Stimulated activated CD4-positive, alpha-beta T cell treated with anti-CD3 and anti-CD28 coated beads, TNF-alpha, amount 100 ng/mL, for 4 hours (primary cell): ENCODE results near the gene TRPM7.
"Not testable (repeated sequence)": the region's sequence is repeated elsewhere in the genome, so short reads cannot be mapped to it uniquely, and the experiment has no call there.

Experiments
- DNase-seq, 3 experiments: peaks; one replicate each; pipeline ENCODE4 v3.0.0-alpha.2; 2020; ENCODE audit warnings: low read depth in 3 of 3

TRPM7 gene

DNA sequence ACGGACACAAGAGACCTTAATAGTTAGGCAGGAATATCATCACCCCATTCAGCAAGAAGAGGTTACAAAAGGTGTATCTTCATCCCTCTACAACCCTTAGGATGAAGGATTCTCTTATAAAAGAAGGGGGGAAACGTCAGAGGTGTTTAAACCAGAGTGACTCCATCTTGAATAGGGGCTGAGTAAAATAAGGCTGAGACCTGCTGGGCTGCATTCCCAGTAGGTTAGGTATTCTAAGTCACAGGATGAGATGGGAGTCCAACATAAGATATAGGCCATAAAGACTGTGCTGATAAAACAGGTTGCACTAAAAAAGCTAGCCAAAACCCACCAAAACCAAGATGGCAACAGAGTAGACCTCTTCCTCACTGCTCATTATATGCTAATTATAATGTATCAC is 16.5 kb downstream of the TRPM7 start:
- DNase-seq: no peak

DNA sequence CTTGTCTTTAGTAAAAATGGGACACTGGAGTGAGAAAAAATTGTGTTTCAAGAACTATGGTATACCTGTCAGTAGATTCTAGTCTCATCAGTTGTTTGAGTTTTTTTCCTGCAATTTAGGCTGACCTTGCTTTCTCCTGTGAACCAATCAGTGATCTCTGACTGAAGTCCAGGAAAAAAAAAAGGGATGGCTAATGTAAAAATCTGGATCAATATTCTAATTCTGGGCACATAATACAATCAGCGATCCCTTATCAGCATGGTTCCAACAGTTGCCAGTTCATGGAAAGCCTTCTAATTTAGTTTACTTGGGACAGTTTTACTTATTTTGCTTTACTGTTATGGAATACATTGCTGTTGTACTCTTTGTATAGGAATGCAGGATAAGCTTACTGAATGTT is 17.0 kb downstream of the TRPM7 start:
- DNase-seq: no peak

DNA sequence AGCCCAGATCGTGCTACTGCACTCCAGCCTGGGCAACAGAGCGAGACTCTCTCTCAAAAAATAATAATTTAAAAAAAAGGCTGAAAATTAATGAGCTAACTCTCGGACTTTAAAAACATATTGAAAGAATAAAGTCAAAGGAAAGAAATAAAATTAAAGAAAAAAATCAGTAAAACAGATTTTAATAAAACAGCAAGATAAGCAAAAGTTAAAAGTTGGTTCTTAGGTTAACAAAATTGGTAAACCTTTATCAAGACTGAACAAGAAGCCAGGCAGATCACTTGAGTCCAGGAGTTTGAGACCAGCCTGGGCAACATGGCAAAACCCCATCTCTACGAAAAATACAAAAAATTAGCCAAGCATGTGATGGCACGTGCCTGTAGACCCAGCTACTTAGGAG is 20.7 kb downstream of the TRPM7 start:
- no peak for DNase-seq

DNA sequence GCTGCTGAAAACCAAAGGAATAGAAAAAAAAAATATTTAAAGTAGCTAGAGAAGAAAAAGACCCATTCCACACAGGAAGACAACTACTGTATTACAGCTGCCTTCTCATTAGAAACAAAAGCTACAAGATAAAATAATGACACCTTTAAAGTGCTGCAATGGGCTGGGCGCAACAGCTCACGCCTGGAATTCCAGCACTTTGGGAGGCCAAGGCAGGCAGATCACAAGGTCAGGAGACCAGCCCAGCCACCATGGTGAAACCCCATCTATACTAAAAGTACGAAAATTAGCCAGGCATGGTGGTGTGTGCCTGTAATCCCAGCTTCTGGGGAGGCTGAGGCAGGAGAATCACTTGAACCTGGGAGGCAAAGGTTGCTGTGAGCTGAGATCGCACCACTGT is 31.0 kb downstream of the TRPM7 start:
- no peak for DNase-seq

DNA sequence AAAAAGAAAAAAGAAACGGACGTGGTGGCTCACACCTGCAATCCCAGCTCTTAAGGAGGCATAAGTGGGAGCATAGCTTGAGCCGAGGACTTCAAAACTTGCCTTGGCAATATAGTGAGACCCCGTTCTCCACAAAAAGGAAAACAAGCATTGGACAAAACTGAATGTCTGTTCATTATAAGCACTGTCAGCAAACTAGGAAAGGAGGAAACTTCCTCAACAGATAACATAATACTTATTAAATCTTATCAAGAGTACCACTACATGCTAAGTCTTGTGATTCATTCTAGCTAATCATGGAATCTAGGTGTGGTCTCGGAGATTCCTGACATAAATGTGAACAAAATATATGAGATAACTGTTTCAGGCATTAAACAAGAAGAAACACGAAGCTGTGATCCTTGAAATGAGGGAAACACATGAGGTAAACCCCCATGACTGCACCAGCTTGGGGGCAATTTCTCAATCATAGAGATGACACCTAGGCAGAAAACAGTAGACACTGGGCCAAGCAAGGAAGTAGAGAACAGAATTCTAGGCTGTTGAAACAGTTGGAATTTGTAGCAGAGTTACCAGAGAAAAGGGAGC is 33.3 kb downstream of the TRPM7 start:
- DNase-seq: no peak

DNA sequence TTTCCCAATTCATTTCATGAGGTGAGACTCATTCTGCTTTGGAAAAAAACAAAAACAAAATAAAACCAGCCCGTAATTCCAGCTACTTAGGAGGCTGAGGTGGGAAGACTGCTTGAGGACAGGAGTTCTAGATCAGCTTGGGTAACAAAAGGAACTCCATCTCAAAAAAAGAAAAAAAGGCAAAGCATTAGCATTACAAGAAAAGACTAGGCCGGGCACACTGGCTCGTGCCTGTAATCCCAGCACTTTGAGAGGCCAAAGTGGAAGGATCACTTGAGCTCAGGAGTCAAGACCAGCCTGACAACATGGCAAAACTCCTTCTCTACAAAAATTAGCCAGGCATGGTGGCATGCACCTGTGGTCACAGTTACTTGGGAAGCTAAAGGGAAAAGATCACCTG is 33.9 kb downstream of the TRPM7 start:
- no peak for DNase-seq

DNA sequence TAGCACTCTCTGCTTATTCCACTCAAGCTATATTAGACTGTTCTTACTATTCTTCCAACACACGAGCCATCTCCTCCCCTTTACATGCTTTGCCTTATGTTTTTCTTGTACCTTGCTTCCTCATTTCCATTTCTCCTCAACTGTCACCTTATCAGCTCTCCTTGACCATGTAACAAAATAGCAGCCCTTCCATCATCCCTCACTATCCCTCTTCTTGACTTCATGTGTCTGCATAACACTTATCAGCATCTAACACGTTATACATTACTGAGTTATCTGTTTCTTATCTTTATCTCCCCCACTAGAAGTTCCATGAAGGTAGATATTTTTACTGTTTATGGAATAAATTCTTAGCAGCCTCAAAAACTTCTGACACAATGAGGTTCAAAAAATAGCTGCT is 45.3 kb downstream of the TRPM7 start:
- no peak for DNase-seq

DNA sequence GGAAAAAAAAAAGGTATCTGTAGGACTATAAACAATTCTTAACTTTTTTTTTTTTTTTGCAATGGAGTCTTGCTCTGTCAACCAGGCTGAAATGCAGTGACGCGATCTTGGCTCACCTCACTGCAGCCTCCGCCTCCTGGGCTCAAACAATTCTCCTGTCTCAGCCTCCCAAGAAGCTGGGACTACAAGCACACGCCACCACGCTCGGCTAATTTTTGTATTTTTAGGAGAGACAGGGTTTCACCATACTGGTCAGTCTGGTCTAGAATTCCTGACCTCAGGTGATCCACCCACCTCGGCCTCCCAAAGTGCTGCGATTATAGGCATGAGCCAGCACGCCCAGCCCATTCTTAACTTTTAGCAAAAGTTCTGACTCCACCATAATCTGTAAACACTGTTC is 50.5 kb downstream of the TRPM7 start:
- no peak for DNase-seq

DNA sequence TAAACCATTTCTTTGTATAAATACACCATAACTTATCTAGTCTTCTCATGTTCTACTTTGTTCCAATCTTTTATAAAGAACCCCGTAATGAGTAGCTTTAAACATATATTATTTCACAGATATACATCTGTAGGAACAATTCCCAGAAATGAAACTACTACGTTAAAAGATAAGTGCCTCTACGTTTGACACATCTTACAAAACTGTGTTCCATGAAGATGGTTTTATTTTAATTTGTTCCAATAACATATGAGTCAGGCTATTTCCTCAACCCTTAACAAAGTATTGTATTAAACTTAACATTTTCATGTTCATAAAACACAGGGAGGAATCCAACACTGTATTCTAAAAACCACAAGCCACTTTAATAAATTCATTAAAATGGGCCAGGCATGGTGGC is 52.9 kb downstream of the TRPM7 start:
- no peak for DNase-seq

DNA sequence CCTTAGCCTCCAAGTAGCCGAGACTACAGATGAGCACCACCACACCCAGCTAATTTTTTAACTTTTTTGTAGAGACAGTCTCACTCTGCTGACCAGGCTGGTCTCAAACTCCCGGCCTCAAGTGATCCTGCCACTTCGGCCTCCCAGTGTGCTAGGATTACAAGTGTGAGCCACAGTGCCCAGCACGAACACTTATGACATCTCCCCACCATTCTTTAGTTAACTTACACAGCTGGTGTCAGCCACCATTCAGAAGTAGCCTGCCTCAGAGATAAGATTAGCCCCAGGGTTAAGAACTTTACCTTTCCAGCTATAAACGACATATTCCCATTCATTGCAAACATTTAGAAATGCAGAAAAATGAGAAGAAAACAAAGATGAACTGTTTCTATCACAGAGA is 58.2 kb downstream of the TRPM7 start:
- no peak for DNase-seq

DNA sequence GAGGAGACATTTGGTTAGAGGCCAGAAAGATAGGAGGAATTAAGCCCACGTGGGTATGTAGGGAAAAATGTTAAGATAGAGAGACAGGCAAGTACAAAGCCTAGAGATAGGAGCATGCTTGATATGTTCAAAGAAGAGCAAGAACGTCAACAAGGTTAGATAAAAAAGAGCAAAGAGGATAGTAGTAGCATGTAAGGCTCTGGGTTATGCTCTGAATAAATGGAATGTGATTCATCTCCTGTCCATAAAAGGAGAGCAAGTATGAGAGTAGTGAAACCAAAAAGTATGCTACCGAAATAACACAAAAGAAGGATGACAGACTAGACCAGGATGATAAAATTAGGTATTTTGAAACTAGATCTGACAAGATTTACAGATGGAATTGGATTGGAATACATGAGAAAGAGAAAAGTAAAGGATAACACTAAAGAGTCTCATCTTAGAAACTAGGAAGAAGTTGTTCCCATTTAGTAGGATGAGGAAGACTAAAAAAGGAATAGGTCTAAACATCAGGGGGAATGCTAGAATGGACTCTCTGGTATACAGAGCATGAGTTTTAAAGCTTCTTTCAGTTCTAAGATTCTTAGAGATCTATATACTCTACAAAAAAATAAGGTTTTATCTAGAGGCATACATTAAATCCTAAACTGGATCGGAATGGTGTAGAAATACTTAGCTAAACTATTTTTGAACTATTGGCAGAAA is 59.1 kb downstream of the TRPM7 start:
- no peak for DNase-seq

DNA sequence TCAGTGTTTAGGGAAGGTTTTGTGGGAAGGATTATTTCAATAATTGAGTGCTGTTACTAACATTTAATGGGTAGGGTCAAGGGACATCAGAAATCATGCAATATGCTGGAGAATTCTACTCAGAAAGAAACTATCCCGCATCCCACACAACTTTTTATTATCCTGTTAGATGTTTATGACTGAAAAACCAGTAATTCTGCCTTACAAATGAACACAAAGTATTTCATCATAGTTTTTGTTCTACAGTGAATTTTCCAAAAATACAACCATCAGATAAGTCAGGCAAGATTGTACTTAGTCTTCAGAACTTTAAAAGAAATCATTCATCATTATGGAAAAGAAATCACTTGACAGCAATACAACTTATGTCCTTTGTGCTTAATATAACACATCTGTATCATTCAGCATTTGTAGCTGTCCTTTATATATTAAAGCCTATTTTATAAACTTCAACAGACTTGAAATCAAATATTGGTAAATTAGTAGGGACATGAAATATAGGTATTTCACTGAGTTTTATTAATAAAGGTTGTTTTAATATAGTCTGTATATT is 61.9 kb downstream of the TRPM7 start:
- no peak for DNase-seq

DNA sequence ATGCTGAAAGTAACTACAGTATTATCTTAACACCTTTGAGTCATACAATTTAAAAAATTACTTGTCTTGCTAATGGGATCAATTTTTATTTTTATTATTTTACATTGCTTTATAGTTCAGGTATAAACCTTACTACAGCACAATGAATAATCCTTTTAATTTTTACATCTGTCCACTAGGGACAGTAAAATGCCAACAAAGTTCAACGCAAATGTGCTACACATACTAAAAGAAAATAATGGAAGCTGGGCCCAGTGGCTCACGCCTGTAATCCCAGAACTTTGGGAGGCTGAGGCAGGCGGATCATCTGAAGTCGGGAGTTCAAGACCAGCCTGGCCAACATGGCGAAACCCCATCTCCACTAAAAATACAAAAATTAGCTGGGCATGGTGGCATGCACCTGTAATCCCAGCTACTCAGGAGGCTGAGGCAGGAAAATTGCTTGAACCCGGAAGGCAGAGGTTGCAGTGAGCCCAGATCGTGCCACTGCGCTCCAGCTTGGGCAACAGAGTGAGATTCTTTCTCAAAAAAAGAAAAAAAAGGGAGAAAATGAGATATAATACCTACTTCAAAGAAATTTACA is 64.1 kb downstream of the TRPM7 start:
- DNase-seq: not testable (repeated sequence)

DNA sequence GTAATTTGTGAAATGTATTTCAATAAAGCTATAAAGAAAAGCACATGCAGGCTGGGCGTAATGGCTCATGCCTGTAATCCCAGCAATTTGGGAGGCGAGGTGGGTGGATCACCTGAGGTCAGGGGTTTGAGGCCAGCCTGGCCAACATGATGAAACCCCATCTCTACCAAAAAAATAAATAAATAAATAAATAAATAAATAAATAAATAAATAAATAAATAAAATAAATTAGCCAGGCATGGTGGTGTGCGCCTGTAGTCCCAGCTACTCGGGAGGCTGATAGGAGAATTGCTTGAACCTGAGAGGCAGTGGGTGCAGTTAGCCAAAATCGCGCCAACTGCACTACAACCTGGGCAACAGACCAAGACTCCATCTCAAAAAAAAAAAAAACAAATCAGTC is 69.6 kb downstream of the TRPM7 start:
- not testable (repeated sequence) for DNase-seq

DNA sequence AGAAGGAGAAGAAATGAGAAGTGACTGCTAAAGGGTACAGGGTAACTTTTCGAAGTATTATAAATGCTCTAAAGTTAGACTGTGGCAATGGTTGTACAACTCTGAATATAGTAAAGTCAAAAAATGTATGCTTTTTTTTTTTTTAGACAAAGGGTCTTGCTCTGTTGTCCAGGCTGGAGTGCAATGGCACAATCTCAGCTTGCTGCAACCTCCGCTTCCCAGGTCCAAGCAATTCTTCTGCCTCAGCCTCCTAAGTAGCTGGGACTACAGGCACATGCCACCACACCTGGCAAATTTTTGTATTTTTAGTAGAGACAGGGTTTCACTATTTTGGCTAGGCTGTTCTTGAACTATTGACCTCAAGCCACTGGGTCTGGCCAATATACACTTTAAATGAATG is 70.0 kb downstream of the TRPM7 start:
- not testable (repeated sequence) for DNase-seq

DNA sequence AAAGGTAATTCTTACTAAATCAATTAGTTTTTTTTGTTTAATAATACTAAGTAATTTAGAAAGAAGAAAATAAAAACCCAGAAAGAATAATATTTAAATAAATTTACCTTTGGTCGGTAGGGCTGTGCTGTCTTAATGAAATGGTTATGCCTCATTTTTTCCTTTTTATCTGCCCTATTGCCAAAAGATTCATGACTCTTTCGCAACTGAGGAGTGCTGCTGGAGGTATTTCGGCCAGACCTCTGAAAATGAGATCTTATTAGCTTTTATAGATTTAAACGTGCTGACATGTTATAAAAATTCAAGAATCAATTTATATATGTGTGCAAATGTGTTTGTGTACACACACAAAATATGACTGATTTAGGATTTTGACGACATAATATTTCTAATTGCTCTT is 73.0 kb downstream of the TRPM7 start:
- no peak for DNase-seq

DNA sequence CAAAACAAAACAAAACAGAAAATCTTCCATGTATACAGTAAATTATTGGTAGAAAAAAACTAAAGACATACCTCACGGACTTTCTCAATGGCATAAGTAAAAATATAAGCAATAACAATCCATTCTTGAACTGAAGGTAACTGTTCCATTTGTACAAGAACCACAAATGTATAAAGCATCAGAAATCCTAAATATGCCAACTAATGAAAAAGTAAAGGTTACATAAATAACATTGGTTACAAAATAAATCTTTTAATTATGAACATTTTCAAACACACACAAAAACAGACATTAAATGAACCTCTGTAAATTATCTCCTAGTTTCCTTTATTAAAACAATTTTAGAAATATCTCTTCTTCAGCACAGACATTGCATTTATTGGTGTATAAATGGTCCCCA is 79.5 kb downstream of the TRPM7 start:
- DNase-seq: no peak

DNA sequence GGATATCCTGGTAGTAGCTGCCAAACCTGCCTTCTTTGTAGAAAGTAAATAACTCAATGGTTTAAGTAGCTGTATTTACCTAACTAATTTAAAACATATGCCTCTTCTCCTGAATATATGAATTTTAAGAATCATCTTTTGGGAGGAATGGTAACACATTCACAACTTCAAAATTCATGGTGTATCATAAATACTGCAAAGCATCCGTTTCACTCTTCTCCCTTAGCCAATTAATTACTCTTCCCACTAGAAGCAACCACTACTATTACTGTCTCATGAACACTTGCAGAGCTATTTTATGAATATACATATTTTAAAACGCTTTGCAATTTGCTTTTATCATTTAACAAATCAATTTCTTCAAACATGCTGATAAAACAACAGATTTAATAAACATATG is 81.1 kb downstream of the TRPM7 start:
- no peak for DNase-seq

DNA sequence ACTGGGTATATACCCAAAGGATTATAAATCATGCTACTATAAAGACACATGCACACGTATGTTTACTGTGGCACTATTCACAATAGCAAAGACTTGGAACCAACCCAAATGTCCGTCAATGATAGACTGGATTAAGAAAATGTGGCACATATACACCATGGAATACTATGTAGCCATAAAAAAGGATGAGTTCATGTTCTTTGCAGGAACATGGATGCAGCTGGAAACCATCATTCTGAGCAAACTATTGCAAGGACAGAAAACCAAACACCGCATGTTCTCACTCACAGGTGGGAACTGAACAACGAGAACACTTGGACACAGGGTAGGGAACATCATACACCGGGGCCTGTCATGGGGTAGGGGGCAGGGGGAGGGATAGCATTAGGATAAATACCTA is 84.6 kb downstream of the TRPM7 start:
- not testable (repeated sequence) for DNase-seq

DNA sequence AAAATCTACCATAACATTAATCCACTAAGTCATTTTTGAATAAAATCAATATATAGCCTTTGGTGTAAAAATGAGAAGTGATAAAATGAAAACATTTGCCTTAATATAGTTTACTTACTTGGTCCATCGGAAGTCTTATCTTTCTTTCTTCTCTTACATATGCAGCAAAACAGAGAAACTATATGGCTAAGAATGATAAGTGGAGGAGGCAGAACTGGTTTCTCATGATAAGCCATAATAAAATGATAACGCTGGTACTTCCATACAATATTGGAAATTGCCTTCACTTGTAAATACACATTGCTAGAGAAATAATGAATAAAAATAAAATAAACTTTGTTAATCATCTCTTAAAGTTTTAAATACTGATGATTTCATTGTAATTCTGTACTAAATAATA is 92.3 kb downstream of the TRPM7 start:
- no peak for DNase-seq

DNA sequence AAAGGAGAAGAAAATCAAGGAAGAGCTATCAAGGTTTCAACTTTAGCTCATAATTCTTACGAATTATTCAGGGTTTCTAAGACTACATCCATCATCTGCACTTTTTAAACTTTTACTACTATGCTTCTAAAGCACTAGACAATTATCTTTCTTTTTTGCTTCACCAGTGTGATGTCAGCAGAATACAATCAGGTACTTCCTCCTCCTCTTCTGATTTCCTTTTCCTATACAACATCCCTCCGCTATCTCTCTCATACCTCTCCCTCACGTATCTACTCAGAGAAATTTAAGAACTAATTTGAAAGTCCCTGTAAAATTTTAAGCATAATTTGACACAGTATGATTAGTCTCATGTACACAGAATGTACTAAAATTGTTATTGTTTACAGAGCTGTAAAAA is 92.8 kb downstream of the TRPM7 start:
- no peak for DNase-seq

DNA sequence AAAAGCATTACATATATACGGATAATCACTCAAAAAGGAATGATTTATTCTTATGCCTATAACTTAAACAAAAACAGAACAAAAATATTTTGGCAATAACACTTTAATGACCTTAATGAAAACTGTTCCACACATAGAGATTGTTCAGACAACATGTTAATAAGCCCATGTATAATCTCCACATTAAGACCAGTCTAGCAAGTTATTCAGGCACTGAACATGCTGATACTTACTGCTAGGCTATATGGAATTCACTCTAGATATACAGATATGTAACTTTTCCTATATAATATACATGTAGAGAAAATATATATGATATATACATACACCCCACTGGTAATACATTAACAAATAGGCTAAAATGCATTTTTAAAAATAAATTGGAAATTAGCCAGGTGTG is 96.3 kb downstream of the TRPM7 start:
- DNase-seq: no peak

DNA sequence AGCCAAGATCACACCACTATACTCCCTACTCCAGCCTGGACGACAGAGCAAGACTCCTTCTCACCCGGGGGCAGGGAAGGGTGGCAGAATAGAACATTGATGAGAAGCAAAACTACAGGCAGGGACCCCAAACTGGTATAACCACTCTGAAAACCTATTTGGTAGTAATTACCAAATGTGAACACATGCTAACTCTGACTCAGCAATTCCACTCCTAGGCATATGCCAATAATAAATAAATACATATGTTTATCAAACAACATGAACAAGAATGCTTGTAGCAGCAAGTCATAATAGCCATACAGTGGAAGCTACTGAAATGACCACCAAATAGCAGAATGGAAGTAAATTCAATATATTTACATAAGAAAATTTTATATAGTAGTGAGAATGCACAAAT is 109.1 kb downstream of the TRPM7 start:
- DNase-seq: no peak
